ENCODE results near the gene EGFR.
"Not testable (repeated sequence)": the region's sequence is repeated elsewhere in the genome, so short reads cannot be mapped to it uniquely, and the experiment has no call there.

Gene EGFR

DNA sequence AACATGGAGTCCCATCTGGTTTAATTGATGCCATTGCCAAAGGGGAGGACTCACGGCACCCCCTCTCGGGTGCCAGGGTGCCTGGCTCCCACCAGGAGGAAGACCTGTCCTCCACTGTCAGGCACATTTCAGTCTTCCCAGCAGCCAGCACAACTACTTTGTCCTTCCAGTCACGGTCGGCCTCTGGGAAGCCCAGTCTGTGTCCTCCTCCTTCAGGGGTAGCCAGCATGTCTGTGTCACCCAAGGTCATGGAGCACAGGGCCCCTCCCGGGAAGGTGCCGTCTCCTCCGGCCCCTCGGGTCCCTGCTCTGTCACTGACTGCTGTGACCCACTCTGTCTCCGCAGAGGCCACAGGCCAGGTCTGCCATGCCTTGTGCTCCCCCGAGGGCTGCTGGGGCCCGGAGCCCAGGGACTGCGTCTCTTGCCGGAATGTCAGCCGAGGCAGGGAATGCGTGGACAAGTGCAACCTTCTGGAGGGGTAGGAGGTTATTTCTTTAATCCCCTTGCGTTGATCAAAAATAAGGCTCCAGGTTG lies 142.4 kb downstream of the EGFR start:
- DNase-seq (ENCODE audit: insufficient read length, low spot score): no peak
- no peak for FAIRE-seq

DNA sequence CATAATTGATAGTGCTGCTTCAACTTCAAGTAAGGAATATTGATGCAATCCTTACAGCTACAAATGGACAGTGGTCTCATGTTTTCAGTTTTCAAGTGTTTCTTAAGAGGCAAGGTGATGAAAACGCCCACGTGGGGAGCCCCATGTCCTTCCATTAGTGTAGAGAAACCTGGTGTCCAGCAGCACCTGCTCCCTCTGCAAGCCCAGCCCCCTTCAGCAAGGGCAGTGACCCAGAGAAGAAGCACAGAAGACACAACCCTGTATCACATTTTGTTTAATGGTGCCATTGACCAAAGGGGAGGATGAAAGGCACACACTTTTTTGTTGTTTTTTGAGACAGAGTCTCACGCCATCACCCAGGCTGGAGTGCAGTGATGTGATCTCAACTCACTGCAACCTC lies 143.7 kb downstream of the EGFR start:
- no peak for FAIRE-seq
- no peak for DNase-seq (ENCODE audit: insufficient read length, low spot score)

DNA sequence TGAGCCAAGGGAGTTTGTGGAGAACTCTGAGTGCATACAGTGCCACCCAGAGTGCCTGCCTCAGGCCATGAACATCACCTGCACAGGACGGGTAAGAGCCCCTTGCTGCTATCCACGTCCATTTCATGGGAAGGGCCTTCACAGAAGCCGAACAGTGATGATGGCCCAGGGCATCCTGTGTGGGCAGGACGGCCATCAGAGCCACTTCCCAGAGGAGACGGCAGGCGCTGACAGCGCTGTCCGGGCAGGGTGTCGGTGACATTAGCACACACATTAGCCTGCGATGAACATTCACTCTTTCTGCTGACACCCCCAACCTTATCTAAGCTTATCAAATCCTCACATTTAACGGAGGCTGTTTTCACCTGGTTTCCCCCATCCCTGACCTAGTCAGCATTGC lies 144.9 kb downstream of the EGFR start:
- DNase-seq (ENCODE audit: insufficient read length, low spot score) (no peak), FAIRE-seq (no peak)

DNA sequence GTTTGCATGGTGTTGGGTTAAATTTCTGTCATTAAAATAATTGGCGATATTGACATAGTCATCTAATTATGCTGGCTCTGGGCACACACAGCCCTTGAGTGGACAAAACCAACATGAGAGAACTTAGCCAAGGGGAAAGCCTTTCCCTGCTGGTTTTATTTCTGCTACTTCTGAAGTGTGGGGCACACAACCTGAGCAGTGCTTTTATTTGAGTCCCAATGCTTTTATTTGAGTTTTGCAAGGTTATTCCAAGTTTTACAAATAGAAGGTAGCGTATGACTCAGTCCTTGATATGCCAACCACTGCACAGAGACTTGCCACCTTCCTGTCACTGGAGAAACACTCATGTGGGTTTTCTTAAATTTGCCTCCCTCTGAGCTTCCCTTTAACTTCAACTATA lies 145.7 kb downstream of the EGFR start:
- FAIRE-seq: no peak
- no peak for DNase-seq (ENCODE audit: insufficient read length, low spot score)

DNA sequence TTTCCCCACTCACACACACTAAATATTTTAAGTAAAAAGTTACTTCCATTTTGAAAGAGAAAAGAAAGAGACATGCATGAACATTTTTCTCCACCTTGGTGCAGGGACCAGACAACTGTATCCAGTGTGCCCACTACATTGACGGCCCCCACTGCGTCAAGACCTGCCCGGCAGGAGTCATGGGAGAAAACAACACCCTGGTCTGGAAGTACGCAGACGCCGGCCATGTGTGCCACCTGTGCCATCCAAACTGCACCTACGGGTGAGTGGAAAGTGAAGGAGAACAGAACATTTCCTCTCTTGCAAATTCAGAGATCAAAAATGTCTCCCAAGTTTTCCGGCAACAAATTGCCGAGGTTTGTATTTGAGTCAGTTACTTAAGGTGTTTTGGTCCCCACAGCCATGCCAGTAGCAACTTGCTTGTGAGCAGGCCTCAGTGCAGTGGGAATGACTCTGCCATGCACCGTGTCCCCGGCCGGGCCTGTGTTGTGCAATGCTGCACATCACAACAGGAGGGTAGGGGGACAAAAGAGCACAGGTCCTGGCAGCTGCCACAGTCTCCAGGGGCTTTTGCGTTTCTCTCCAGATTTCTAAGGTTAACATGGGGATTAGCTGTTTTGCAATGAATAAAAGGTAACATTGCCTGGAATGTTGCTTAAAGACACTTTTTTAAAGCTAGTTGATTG lies 146.5 kb downstream of the EGFR start:
- FAIRE-seq (no peak), DNase-seq (ENCODE audit: insufficient read length, low spot score) (no peak)

- not testable (repeated sequence) for DNase-seq (ENCODE audit: insufficient read length, low spot score); FAIRE-seq
Observed at GRCh38 chr7:55167296-55167695, 148.5 kb downstream of the EGFR start.

GRCh38 chr7:55170335-55171069 lies 151.7 kb downstream of the EGFR start:
- DNase-seq (ENCODE audit: insufficient read length, low spot score) (no peak), FAIRE-seq (no peak)

DNA sequence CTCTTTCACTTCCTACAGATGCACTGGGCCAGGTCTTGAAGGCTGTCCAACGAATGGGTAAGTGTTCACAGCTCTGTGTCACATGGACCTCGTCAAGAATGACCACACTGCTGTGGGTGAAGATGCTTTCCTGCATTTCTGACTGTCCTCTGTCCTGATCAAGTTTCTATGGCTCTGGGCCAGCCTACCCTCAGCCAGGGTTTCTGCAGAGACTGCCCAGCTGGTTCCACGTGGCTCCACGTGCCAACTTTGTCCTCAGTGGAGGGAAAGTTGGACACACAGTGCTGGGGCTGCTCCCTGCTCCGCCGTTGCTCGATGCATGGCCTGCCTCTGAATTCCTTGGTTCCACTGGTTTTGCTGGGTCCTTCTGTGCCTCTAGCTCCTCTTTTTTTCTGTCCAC lies 152.3 kb downstream of the EGFR start:
- DNase-seq (ENCODE audit: insufficient read length, low spot score): no peak
- no peak for FAIRE-seq

- no peak for FAIRE-seq
- DNase-seq (ENCODE audit: insufficient read length, low spot score): no peak
Observed at GRCh38 chr7:55172161-55172560, 153.3 kb downstream of the EGFR start.

- no peak for DNase-seq (ENCODE audit: insufficient read length, low spot score)
Observed at GRCh38 chr7:55172881-55173609, 154.2 kb downstream of the EGFR start.

DNA sequence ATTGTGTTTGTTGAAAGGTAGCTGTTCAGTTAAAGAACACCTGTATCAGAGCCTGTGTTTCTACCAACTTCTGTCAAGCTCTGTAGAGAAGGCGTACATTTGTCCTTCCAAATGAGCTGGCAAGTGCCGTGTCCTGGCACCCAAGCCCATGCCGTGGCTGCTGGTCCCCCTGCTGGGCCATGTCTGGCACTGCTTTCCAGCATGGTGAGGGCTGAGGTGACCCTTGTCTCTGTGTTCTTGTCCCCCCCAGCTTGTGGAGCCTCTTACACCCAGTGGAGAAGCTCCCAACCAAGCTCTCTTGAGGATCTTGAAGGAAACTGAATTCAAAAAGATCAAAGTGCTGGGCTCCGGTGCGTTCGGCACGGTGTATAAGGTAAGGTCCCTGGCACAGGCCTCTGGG lies 154.9 kb downstream of the EGFR start:
- DNase-seq (ENCODE audit: insufficient read length, low spot score) (no peak), FAIRE-seq (no peak)

More at GRCh38 chr7:55172881-55173609, 154.2 kb downstream of the EGFR start:
- no peak for FAIRE-seq

GRCh38 chr7:55174456-55174855 lies 155.6 kb downstream of the EGFR start:
- DNase-seq (ENCODE audit: insufficient read length, low spot score) (no peak), FAIRE-seq (no peak)

DNA sequence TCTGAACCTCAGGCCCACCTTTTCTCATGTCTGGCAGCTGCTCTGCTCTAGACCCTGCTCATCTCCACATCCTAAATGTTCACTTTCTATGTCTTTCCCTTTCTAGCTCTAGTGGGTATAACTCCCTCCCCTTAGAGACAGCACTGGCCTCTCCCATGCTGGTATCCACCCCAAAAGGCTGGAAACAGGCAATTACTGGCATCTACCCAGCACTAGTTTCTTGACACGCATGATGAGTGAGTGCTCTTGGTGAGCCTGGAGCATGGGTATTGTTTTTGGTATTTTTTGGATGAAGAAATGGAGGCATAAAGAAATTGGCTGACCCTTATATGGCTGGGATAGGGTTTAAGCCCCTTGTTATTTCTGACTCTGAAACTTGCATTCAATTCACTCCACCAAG lies 156.0 kb downstream of the EGFR start:
- FAIRE-seq: no peak

GRCh38 chr7:55177068-55177530 lies 158.3 kb downstream of the EGFR start:
- FAIRE-seq (no peak), DNase-seq (ENCODE audit: insufficient read length, low spot score) (no peak)

More for the DNA sequence above, 156.0 kb downstream of the EGFR start:
- no peak for DNase-seq (ENCODE audit: insufficient read length, low spot score)

DNA sequence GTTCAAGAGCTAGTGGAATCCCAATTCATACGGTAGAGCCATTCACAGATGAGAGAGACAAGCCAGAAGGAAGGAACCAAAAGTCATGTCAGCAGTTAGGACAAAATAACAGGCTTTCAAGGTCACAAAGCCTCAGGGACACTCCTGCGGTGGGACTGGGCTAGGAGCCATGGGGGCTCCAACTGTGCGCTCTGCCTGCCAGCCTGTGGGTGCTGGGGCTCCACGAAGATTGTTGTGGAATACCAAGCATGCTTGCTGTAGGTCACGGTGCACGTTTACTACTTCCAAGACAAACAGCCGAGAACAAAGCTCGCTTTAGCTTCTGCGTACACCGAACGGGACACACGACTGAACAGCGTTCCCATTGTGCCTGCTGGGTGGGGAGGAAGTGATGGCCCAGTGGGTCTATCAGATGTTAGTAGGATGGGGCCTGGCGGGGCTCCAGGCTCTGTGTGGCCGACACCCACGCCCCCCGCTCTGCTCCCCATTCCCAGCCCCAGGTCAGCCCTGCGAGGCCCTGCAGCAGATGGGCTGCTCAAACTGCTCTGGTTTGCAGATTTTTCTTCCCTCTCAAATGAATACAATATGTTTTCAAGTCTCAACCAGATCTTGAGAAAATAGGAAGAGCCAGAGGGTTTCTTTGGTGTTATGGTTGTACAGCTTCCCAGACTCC lies 158.9 kb downstream of the EGFR start:
- FAIRE-seq (no peak), DNase-seq (ENCODE audit: insufficient read length, low spot score) (no peak)

DNA sequence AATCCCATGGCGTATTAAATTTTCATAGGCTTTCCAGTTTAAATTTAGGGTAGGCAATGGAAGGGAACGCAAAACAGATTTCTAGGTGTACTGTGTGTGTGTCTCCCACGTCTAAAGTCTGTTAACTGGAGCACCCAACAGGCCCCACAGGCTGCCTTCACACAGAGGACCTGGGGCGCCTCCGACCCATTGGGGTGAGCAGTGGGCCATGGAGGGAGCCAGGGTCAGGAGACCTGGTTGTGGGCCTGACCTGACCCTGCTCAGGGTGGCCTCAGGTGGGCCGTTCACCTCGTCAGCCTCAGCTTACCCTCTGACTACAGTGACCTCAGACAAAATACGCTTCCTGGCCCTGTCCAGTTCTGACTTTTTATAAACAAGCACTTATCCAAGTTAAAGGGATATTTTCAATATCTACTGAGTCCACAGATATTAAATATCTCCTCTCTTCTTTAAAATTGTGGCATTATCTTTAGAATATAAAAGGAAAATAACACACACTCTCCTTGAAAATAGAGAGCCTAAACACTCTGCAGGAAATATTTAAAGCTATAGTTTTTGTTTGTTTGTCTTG lies 159.6 kb downstream of the EGFR start:
- DNase-seq (ENCODE audit: insufficient read length, low spot score) (no peak), FAIRE-seq (no peak)

GRCh38 chr7:55178863-55179773 lies 160.3 kb downstream of the EGFR start:
- DNase-seq (ENCODE audit: insufficient read length, low spot score) (no peak), FAIRE-seq (no peak)

DNA sequence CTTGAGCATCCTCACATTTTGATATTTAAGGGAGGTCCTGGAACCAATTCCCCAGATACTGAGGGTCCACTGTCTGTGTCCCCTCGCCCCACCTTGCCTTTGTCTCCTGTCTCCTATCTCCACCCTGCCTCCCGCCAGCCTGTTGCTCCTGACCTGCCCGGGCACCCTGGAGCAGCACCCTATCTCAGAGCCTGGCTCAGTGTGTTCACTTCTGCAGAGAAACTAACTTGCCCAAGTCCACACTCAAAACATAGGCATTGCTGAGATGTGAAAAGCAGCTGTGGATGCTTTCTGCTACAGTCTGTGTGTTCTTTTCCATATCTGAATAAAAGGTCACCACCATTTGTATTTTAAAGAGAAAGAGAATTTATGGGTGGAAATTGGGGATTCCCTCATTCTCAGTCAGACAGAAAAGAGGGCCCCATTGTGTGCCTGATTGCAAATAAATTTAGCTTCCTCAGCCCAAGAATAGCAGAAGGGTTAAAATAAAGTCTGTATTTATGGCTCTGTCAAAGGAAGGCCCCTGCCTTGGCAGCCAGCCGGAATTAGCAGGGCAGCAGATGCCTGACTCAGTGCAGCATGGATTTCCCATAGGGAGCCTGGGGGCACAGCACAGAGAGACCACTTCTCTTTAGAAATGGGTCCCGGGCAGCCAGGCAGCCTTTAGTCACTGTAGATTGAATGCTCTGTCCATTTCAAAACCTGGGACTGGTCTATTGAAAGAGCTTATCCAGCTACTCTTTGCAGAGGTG lies 161.3 kb downstream of the EGFR start:
- FAIRE-seq: no peak
- no peak for DNase-seq (ENCODE audit: insufficient read length, low spot score)

All from GM19239 (cell line).